ENCODE measurements around the gene MCM7. TPM values are rescaled to one million over a fixed set of nuclear protein-coding genes. Genes with fewer than 3 reads are reported as not detected.

MCM7 gene
- total RNA-seq, 4 donors from 2014 or later = 30.3 to 72.6 (median 38.7) TPM

DNA sequence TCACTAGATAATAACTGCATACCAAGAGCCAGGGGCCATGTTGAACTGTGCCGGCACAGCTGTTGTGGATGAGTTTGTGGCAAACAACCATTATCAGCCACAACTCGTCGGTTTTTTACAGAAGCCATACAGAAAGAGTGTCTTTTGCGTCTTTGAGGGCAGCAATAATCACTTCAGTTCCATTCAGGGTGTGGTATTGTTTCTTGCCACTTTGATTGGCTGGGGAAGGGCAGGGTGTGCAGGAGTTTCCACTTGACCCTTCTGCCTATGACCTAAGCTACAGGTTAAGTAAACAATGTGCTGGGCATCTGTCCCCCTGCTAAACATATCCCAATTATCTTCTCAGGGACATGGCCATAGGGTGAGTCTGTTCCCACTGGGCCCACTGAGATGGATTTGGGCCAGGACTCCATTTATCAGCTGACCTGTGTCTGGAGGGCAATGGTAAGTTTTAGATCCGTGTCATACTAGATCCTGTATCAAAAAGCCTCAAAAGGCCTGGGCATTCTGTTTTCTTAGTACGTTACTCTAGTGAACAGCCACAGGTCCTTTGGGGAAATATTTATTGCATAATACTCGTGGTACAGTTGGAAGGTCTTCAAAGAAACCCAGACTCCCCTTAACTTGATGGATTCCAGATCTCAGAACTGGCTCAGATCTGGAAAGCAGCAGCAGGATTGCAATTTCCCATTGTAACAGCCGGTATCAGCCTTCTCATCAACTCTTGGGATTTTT, 35.6 kb downstream of the MCM7 start:
- Histone ChIP-seq H3K36me3 (peaks cover 0 to 23% (median 7%) of the 10 kb centered on the region in 4 donors), H3K27ac (peak overlapping the region; percentile 42 to 80 (median 64)), H3K4me3 (no peak overlapping the region), H3K9me3 (peaks cover 1 to 2% of the 10 kb centered on the region in 2 donors), H3K27me3 (no peaks in the 10 kb centered on the region), H3K4me1 (peaks cover 0 to 9% (median 6%) of the 10 kb centered on the region in 4 donors)
- WGBS, 2 donors (ENCODE audit: low coverage in 1 of 2) = 63 to 70% methylated on average over 6 to 8 of the region's 8 CpGs
- intact Hi-C loops (cut with DNase I; ENCODE audit: low total_unique reads) (no loop called here), in situ Hi-C loops (cut with MboI; ENCODE audit: low pct_ligation_motif_present in 1 of 4, low pct_unique_long_range_greater_than_20kb in 1 of 4, low sequenced_read_pairs in 3 of 4) (loop anchor here in 3 of 4 donors (25.0 kb wide), 1 partner anchor 153 kb away; the partner anchor contains the start of gene TRIM4 (in 3 of the 3))
- TF ChIP-seq, protein P1, sequence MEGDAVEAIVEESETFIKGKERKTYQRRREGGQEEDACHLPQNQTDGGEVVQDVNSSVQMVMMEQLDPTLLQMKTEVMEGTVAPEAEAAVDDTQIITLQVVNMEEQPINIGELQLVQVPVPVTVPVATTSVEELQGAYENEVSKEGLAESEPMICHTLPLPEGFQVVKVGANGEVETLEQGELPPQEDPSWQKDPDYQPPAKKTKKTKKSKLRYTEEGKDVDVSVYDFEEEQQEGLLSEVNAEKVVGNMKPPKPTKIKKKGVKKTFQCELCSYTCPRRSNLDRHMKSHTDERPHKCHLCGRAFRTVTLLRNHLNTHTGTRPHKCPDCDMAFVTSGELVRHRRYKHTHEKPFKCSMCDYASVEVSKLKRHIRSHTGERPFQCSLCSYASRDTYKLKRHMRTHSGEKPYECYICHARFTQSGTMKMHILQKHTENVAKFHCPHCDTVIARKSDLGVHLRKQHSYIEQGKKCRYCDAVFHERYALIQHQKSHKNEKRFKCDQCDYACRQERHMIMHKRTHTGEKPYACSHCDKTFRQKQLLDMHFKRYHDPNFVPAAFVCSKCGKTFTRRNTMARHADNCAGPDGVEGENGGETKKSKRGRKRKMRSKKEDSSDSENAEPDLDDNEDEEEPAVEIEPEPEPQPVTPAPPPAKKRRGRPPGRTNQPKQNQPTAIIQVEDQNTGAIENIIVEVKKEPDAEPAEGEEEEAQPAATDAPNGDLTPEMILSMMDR (IDR thresholded peaks at IDR 0.05) = no peak
- TF ChIP-seq POLR2A (IDR thresholded peaks at IDR 0.05) (no peak), EP300 (IDR thresholded peaks at IDR 0.05; ENCODE audit: low read depth) (peak; percentile 37), POLR2AphosphoS5 (IDR thresholded peaks at IDR 0.05) (peak; percentile 70 to 92 (median 87))
- no peak for DNase-seq

DNA sequence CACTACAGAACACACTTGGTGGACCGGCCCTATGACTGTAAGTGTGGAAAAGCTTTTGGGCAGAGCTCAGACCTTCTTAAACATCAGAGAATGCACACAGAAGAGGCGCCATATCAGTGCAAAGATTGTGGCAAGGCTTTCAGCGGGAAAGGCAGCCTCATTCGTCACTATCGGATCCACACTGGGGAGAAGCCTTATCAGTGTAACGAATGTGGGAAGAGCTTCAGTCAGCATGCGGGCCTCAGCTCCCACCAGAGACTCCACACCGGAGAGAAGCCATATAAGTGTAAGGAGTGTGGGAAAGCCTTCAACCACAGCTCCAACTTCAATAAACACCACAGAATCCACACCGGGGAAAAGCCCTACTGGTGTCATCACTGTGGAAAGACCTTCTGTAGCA, 37.0 kb downstream of the MCM7 start:
- WGBS, 2 donors (ENCODE audit: low coverage in 1 of 2) = 94% methylated on average over 9 of the region's 9 CpGs; no CpG with 5 or more reads in 1 of the 2 donors
- in situ Hi-C loops (cut with MboI; ENCODE audit: low pct_ligation_motif_present in 1 of 4, low pct_unique_long_range_greater_than_20kb in 1 of 4, low sequenced_read_pairs in 3 of 4) = loop anchor here in 3 of 4 donors (25.0 kb wide), 1 partner anchor 152 kb away; the partner anchor contains the start of gene TRIM4 (in 3 of the 3)
- DNase-seq = no peak
- intact Hi-C loops (cut with DNase I; ENCODE audit: low total_unique reads) = no loop called here
- Histone ChIP-seq H3K4me1 (peaks cover 0 to 9% (median 6%) of the 10 kb centered on the region in 4 donors), H3K4me3 (no peak overlapping the region), H3K27me3 (no peaks in the 10 kb centered on the region), H3K9me3 (no peaks in the 10 kb centered on the region), H3K27ac (no peak overlapping the region), H3K36me3 (peaks cover 0 to 15% (median 1%) of the 10 kb centered on the region in 4 donors)
- TF ChIP-seq, protein P1 (IDR thresholded peaks at IDR 0.05) = no peak
- TF ChIP-seq POLR2AphosphoS5 (IDR thresholded peaks at IDR 0.05) = no peak
- TF ChIP-seq EP300 (IDR thresholded peaks at IDR 0.05; ENCODE audit: low read depth) = no peak
- TF ChIP-seq POLR2A (IDR thresholded peaks at IDR 0.05) = no peak

DNA sequence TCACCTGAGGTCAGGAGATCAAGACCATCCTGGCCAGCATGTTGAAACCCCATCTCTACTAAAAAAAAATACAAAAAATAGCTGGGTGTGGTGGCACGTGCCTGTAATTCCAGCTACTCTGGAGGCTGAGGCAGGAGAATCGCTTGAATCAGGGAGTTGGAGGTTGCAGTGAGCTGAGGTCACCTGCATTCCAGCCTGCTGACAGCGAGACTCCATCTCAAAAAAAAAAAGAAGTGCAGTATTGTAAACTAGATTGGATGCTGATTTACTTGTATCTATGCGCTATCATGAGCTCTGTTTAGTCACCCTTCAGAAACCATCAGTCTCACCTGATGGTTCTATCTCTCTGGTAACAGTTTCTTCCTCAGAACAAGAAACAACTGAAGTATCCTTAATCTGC, 37.8 kb downstream of the MCM7 start:
- Histone ChIP-seq H3K27ac (no peak overlapping the region), H3K4me3 (no peak overlapping the region), H3K4me1 (peaks cover 0 to 9% (median 6%) of the 10 kb centered on the region in 4 donors), H3K9me3 (no peaks in the 10 kb centered on the region), H3K27me3 (no peaks in the 10 kb centered on the region), H3K36me3 (peaks cover 0 to 15% (median 1%) of the 10 kb centered on the region in 4 donors)
- in situ Hi-C loops (cut with MboI; ENCODE audit: low pct_ligation_motif_present in 1 of 4, low pct_unique_long_range_greater_than_20kb in 1 of 4, low sequenced_read_pairs in 3 of 4) (loop anchor here in 3 of 4 donors (25.0 kb wide), 1 partner anchor 151 kb away; the partner anchor contains the start of gene TRIM4 (in 3 of the 3)), intact Hi-C loops (cut with DNase I; ENCODE audit: low total_unique reads) (no loop called here)
- no peak for DNase-seq
- WGBS, 2 donors (ENCODE audit: low coverage in 1 of 2) = 93 to 94% methylated on average over 4 of the region's 4 CpGs
- no peak for TF ChIP-seq POLR2AphosphoS5 (IDR thresholded peaks at IDR 0.05)
- TF ChIP-seq, protein P1 (IDR thresholded peaks at IDR 0.05) = no peak
- TF ChIP-seq EP300 (IDR thresholded peaks at IDR 0.05; ENCODE audit: low read depth) = no peak
- no peak for TF ChIP-seq POLR2A (IDR thresholded peaks at IDR 0.05)

DNA sequence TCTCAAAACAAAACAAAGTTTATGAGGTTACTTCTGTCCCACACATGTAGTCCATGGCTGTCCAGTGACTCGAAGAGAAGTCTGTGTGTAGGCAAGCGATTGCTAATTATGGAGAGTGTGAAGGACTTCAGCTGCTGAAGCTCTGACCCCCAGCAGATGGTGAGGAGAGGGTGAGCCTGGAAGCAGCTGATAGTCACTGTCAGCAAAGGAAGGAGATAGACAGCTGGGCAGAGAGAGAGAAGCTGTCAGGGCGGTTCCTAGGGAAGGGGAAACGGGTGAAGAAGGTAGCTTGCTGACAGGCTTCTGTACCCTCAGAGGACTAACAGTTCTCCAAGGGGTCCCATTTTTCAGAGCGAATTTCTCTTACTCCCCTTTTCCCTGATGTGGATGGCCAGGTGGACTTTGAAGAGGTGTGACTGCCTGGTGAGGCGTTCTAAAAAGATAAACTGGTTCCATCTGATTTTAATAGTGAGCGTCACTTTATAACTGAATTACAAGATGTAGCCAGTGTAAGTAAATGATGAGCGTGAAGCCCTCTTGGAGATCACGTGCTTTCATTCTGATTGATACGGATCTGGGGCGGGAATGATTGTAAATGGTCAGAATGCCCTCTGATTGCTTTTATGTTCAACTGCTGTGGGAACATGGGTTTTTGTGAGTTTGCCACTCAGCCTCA, 39.5 kb downstream of the MCM7 start:
- peaks cover 0 to 9% (median 6%) of the 10 kb centered on the region in 4 donors for H3K4me1 ChIP-seq
- no peaks in the 10 kb centered on the region for H3K27me3 ChIP-seq
- TF ChIP-seq POLR2A (IDR thresholded peaks at IDR 0.05) = no peak
- no peak for TF ChIP-seq EP300 (IDR thresholded peaks at IDR 0.05; ENCODE audit: low read depth)
- no peak for TF ChIP-seq POLR2AphosphoS5 (IDR thresholded peaks at IDR 0.05)
- TF ChIP-seq, protein P1 (IDR thresholded peaks at IDR 0.05) = no peak
- intact Hi-C loops (cut with DNase I; ENCODE audit: low total_unique reads) = no loop called here
- no peak for DNase-seq
- no peak overlapping the region for H3K27ac ChIP-seq
- no peak overlapping the region for H3K4me3 ChIP-seq
- 82 to 92% methylated on average over 3 to 11 of the region's 11 CpGs for WGBS, 2 donors (ENCODE audit: low coverage in 1 of 2)
- in situ Hi-C loops (cut with MboI; ENCODE audit: low pct_ligation_motif_present in 1 of 4, low pct_unique_long_range_greater_than_20kb in 1 of 4, low sequenced_read_pairs in 3 of 4) = loop anchor here in 3 of 4 donors (25.0 kb wide), 1 partner anchor 149 kb away; the partner anchor contains the start of gene TRIM4 (in 3 of the 3)
- no peaks in the 10 kb centered on the region for H3K9me3 ChIP-seq
- peaks cover 0 to 28% (median 8%) of the 10 kb centered on the region in 4 donors for H3K36me3 ChIP-seq
